Measurements from ENCODE around the gene ERGIC1.
A peak's percentile ranks its signal among the peaks of the same experiment; 100 is the strongest.

Gene ERGIC1

DNA sequence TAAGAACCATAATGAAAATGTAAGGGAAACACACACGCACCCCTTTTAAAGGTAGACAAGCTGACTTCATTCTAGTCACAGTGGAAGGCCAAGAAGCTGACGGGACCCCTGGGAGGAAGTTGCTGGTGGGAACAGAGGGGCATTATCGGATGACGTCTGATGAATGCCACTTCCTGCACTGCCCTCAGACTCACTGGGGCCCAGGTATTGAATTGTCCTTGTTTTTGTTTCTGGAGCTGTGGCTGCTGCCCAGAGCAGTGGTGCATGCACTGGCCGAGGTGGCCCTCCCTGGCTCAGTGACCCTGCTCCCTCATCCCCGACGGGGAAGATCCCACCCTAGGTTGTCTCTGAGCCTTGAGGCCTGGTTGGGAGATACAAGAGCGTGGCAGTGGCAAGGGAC lies 109.9 kb downstream of the ERGIC1 start:
- no peak overlapping the region for H2BK15ac ChIP-seq (ENCODE audit: low read length)
- no peaks in the 10 kb centered on the region for H3K27me3 ChIP-seq (ENCODE audit: control insufficient read depth in 3 of 3, insufficient read depth in 3 of 3, low read depth in 1 of 3, low read length in 3 of 3)
- no peak overlapping the region for H3K14ac ChIP-seq (ENCODE audit: low read length)
- H2AK5ac ChIP-seq (ENCODE audit: low read depth, low read length) = no peak overlapping the region
- H2BK5ac ChIP-seq (ENCODE audit: low read length) = no peak overlapping the region
- no peaks in the 10 kb centered on the region for H3K9me3 ChIP-seq (replicated peaks in 1 of 2; ENCODE audit: control insufficient read depth in 2 of 2, insufficient read depth in 1 of 2, low read depth in 1 of 2, low read length in 2 of 2)
- H3K79me1 ChIP-seq (ENCODE audit: low read depth, low read length) = peaks cover 3% of the 10 kb centered on the region
- no peak overlapping the region for H3K4ac ChIP-seq (ENCODE audit: low read length)
- H3K27ac ChIP-seq (replicated peaks; ENCODE audit: low read length) = no peak overlapping the region
- peak overlapping the region; percentile 21 for H3K9ac ChIP-seq (ENCODE audit: low read depth, low read length, poor library complexity)
- H3K4me3 ChIP-seq (ENCODE audit: low read length in 2 of 2) = no peak overlapping the region
- H2AFZ ChIP-seq (ENCODE audit: low read length) = no peak overlapping the region
- DNase-seq (ENCODE audit: low spot score) = no peak
- peaks cover 20 to 77% of the 10 kb centered on the region in 2 donors for H3K36me3 ChIP-seq (replicated peaks in 1 of 2; ENCODE audit: control insufficient read depth in 2 of 2, insufficient read depth in 2 of 2, low read length in 2 of 2)
- no CpG with 5 or more reads among the region's 8 CpGs for WGBS, 2 donors (ENCODE audit: extremely low coverage in 2 of 2, insufficient read length in 2 of 2, insufficient replicate concordance in 1 of 2)
- no peak overlapping the region for H3K4me2 ChIP-seq (ENCODE audit: insufficient read depth, low read length, poor library complexity, severe bottlenecking)
- H4K91ac ChIP-seq (ENCODE audit: low read depth, low read length, poor library complexity) = no peak overlapping the region
- no peak overlapping the region for H4K8ac ChIP-seq (ENCODE audit: low read depth, low read length)
- H2BK120ac ChIP-seq (ENCODE audit: low read depth, low read length) = no peak overlapping the region
- peaks cover 8% of the 10 kb centered on the region in 2 donors for H3K4me1 ChIP-seq (ENCODE audit: control insufficient read depth in 2 of 2, insufficient read depth in 1 of 2, low read depth in 1 of 2, low read length in 2 of 2)
- no peak overlapping the region for H3K23ac ChIP-seq (ENCODE audit: low read depth, low read length, poor library complexity)
- H2BK12ac ChIP-seq (ENCODE audit: low read length) = no peak overlapping the region
- H3K18ac ChIP-seq (ENCODE audit: low read length) = no peak overlapping the region

DNA sequence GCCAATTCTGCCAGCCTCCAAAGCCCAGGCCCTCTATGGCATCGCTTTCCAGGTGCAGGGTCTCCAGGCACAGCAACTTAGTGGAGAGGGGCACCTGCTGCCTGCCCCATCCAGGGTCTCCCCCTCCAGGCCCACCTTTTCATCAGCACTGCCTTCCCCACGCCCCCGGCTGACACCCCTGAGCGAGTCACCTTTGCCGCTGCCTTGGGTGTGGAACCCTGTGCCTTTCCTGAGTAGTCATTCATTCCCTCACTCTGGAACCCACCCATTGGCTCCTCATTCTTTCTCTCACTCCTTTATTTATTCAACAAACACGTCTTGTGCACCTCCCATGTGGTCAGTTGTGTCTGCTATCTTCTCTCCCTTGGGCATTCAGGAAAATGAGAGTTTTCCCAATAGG lies 110.7 kb downstream of the ERGIC1 start:
- no peak overlapping the region for H2BK15ac ChIP-seq (ENCODE audit: low read length)
- no peak overlapping the region for H2AK5ac ChIP-seq (ENCODE audit: low read depth, low read length)
- DNase-seq (ENCODE audit: low spot score) = no peak
- WGBS, 2 donors (ENCODE audit: extremely low coverage in 2 of 2, insufficient read length in 2 of 2, insufficient replicate concordance in 1 of 2) = no CpG with 5 or more reads among the region's 6 CpGs
- H3K23ac ChIP-seq (ENCODE audit: low read depth, low read length, poor library complexity) = no peak overlapping the region
- no peak overlapping the region for H2BK12ac ChIP-seq (ENCODE audit: low read length)
- no peaks in the 10 kb centered on the region for H3K9me3 ChIP-seq (replicated peaks in 1 of 2; ENCODE audit: control insufficient read depth in 2 of 2, insufficient read depth in 1 of 2, low read depth in 1 of 2, low read length in 2 of 2)
- no peak overlapping the region for H3K9ac ChIP-seq (ENCODE audit: low read depth, low read length, poor library complexity)
- H3K14ac ChIP-seq (ENCODE audit: low read length) = no peak overlapping the region
- no peak overlapping the region for H2BK5ac ChIP-seq (ENCODE audit: low read length)
- H3K4me2 ChIP-seq (ENCODE audit: insufficient read depth, low read length, poor library complexity, severe bottlenecking) = no peak overlapping the region
- H3K79me1 ChIP-seq (ENCODE audit: low read depth, low read length) = no peaks in the 10 kb centered on the region
- peaks cover 0 to under 1% of the 10 kb centered on the region in 2 donors for H3K4me1 ChIP-seq (ENCODE audit: control insufficient read depth in 2 of 2, insufficient read depth in 1 of 2, low read depth in 1 of 2, low read length in 2 of 2)
- H2AFZ ChIP-seq (ENCODE audit: low read length) = no peak overlapping the region
- H3K4ac ChIP-seq (ENCODE audit: low read length) = no peak overlapping the region
- peaks cover 15 to 73% of the 10 kb centered on the region in 2 donors for H3K36me3 ChIP-seq (replicated peaks in 1 of 2; ENCODE audit: control insufficient read depth in 2 of 2, insufficient read depth in 2 of 2, low read length in 2 of 2)
- H4K91ac ChIP-seq (ENCODE audit: low read depth, low read length, poor library complexity) = no peak overlapping the region
- H3K27ac ChIP-seq (replicated peaks; ENCODE audit: low read length) = no peak overlapping the region
- H3K18ac ChIP-seq (ENCODE audit: low read length) = no peak overlapping the region
- H4K8ac ChIP-seq (ENCODE audit: low read depth, low read length) = no peak overlapping the region
- H2BK120ac ChIP-seq (ENCODE audit: low read depth, low read length) = no peak overlapping the region
- no peaks in the 10 kb centered on the region for H3K27me3 ChIP-seq (ENCODE audit: control insufficient read depth in 3 of 3, insufficient read depth in 3 of 3, low read depth in 1 of 3, low read length in 3 of 3)
- H3K4me3 ChIP-seq (ENCODE audit: low read length in 2 of 2) = no peak overlapping the region

DNA sequence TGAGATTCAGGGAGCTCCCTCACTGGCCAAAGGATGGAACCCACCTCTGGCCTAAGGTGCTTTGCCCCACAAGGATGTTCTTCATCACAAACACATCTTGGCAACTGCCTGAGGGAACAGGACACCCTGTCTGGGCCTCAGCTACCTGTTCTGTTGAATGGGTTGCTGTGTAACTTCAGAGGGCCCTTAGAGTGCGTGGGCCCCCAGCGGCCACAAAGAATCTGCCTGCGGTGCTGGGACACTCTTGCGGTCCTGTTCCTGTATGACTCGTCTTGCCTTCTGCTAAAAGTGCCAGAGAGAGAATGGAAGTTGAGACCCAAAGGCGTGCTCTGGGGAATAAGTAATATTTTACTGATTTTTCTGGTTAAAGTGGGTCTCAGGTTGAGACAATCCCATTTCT lies 111.1 kb downstream of the ERGIC1 start:
- Histone ChIP-seq H4K91ac (ENCODE audit: low read depth, low read length, poor library complexity) (no peak overlapping the region), H3K4me1 (ENCODE audit: control insufficient read depth in 2 of 2, insufficient read depth in 1 of 2, low read depth in 1 of 2, low read length in 2 of 2) (no peaks in the 10 kb centered on the region), H3K9me3 (replicated peaks in 1 of 2; ENCODE audit: control insufficient read depth in 2 of 2, insufficient read depth in 1 of 2, low read depth in 1 of 2, low read length in 2 of 2) (no peaks in the 10 kb centered on the region), H3K14ac (ENCODE audit: low read length) (no peak overlapping the region), H3K4me3 (ENCODE audit: low read length in 2 of 2) (no peak overlapping the region), H3K79me1 (ENCODE audit: low read depth, low read length) (no peaks in the 10 kb centered on the region), H2BK120ac (ENCODE audit: low read depth, low read length) (no peak overlapping the region), H3K4ac (ENCODE audit: low read length) (no peak overlapping the region), H3K27me3 (ENCODE audit: control insufficient read depth in 3 of 3, insufficient read depth in 3 of 3, low read depth in 1 of 3, low read length in 3 of 3) (no peaks in the 10 kb centered on the region), H3K4me2 (ENCODE audit: insufficient read depth, low read length, poor library complexity, severe bottlenecking) (no peak overlapping the region), H3K18ac (ENCODE audit: low read length) (no peak overlapping the region), H2BK5ac (ENCODE audit: low read length) (no peak overlapping the region), H4K8ac (ENCODE audit: low read depth, low read length) (no peak overlapping the region), H2AK5ac (ENCODE audit: low read depth, low read length) (no peak overlapping the region), H3K27ac (replicated peaks; ENCODE audit: low read length) (no peak overlapping the region), H3K9ac (ENCODE audit: low read depth, low read length, poor library complexity) (no peak overlapping the region), H3K36me3 (replicated peaks in 1 of 2; ENCODE audit: control insufficient read depth in 2 of 2, insufficient read depth in 2 of 2, low read length in 2 of 2) (peaks cover 16 to 72% of the 10 kb centered on the region in 2 donors), H2BK15ac (ENCODE audit: low read length) (no peak overlapping the region), H2BK12ac (ENCODE audit: low read length) (no peak overlapping the region), H3K23ac (ENCODE audit: low read depth, low read length, poor library complexity) (no peak overlapping the region), H2AFZ (ENCODE audit: low read length) (no peak overlapping the region)
- WGBS, 2 donors (ENCODE audit: extremely low coverage in 2 of 2, insufficient read length in 2 of 2, insufficient replicate concordance in 1 of 2) = no CpG with 5 or more reads among the region's 6 CpGs
- DNase-seq (ENCODE audit: low spot score) = no peak

DNA sequence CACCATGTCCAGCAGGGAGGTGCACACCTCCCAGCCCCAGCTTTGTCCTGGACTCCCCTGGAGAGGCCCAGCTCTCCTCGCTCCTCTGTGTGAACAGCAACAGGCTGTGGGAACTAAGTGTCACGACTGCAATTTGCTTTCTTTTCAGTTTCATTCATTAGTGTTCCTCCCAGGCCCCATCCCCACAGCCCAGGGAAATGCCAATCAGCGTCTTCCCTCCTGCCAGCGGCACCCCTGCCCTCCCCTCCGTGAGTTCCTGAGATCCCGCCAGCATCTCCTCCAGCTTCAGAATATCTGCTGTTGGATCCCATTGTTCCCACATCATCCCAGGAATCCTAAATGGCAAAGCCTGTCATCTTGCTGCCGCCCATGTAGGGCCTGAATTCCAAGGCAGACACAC lies 112.1 kb downstream of the ERGIC1 start:
- no peak overlapping the region for H3K4me3 ChIP-seq (ENCODE audit: low read length in 2 of 2)
- H3K27ac ChIP-seq (replicated peaks; ENCODE audit: low read length) = no peak overlapping the region
- no peaks in the 10 kb centered on the region for H3K79me1 ChIP-seq (ENCODE audit: low read depth, low read length)
- H3K23ac ChIP-seq (ENCODE audit: low read depth, low read length, poor library complexity) = no peak overlapping the region
- H4K8ac ChIP-seq (ENCODE audit: low read depth, low read length) = no peak overlapping the region
- H3K4me1 ChIP-seq (ENCODE audit: control insufficient read depth in 2 of 2, insufficient read depth in 1 of 2, low read depth in 1 of 2, low read length in 2 of 2) = no peaks in the 10 kb centered on the region
- no peak overlapping the region for H2AFZ ChIP-seq (ENCODE audit: low read length)
- no peak for DNase-seq (ENCODE audit: low spot score)
- no peak overlapping the region for H2AK5ac ChIP-seq (ENCODE audit: low read depth, low read length)
- no peak overlapping the region for H3K9ac ChIP-seq (ENCODE audit: low read depth, low read length, poor library complexity)
- no peak overlapping the region for H2BK15ac ChIP-seq (ENCODE audit: low read length)
- peaks cover 18 to 75% of the 10 kb centered on the region in 2 donors for H3K36me3 ChIP-seq (replicated peaks in 1 of 2; ENCODE audit: control insufficient read depth in 2 of 2, insufficient read depth in 2 of 2, low read length in 2 of 2)
- H3K27me3 ChIP-seq (ENCODE audit: control insufficient read depth in 3 of 3, insufficient read depth in 3 of 3, low read depth in 1 of 3, low read length in 3 of 3) = no peaks in the 10 kb centered on the region
- no peak overlapping the region for H4K91ac ChIP-seq (ENCODE audit: low read depth, low read length, poor library complexity)
- no peak overlapping the region for H2BK5ac ChIP-seq (ENCODE audit: low read length)
- no peak overlapping the region for H2BK120ac ChIP-seq (ENCODE audit: low read depth, low read length)
- no CpG with 5 or more reads among the region's 7 CpGs for WGBS, 2 donors (ENCODE audit: extremely low coverage in 2 of 2, insufficient read length in 2 of 2, insufficient replicate concordance in 1 of 2)
- H3K14ac ChIP-seq (ENCODE audit: low read length) = no peak overlapping the region
- no peak overlapping the region for H3K18ac ChIP-seq (ENCODE audit: low read length)
- H3K4me2 ChIP-seq (ENCODE audit: insufficient read depth, low read length, poor library complexity, severe bottlenecking) = no peak overlapping the region
- no peak overlapping the region for H3K4ac ChIP-seq (ENCODE audit: low read length)
- no peaks in the 10 kb centered on the region for H3K9me3 ChIP-seq (replicated peaks in 1 of 2; ENCODE audit: control insufficient read depth in 2 of 2, insufficient read depth in 1 of 2, low read depth in 1 of 2, low read length in 2 of 2)
- H2BK12ac ChIP-seq (ENCODE audit: low read length) = no peak overlapping the region
